ENCODE measurements around the gene KLK12.

KLK12 gene

DNA sequence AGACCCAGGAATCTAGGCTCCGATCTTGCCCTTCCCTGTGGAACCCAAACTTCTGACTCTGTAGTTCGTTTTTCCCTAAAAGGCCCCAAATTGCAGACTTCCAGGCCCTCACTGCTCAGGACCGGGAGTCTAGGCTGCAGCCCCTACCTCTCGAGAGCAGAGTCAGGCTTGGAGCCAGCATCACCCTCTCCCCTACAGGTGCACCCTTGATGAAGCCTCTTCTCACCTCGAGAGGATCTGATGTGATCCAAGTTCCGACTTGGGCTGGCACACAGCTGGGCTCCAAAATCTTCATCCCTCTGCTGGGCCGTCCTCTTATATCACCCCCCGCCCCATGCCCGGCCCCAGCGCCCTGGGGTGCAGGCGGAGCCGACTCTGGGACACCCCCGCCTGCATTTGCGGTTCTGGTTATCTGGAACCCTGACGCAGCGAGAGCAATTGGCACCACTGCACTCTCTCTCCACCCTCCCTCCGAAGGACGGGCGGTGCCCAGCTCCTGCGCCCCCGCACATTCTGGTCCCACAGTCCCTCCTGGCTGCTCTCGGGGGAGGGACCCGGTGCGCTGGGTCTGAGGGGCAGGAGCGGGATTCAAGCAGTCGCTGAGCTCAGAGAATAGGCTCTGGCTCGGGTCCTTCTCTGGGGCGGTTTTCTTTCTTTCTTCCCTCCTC lies 51.0 kb downstream of the KLK12 start, which contains the start of gene KLK7:
Gene KLK7, minus strand, starts transcription at position 293 of the 668 bp plus-strand sequence. CDS start 1,518 bp downstream, outside the sequence.
- TF ChIP-seq, protein P1, sequence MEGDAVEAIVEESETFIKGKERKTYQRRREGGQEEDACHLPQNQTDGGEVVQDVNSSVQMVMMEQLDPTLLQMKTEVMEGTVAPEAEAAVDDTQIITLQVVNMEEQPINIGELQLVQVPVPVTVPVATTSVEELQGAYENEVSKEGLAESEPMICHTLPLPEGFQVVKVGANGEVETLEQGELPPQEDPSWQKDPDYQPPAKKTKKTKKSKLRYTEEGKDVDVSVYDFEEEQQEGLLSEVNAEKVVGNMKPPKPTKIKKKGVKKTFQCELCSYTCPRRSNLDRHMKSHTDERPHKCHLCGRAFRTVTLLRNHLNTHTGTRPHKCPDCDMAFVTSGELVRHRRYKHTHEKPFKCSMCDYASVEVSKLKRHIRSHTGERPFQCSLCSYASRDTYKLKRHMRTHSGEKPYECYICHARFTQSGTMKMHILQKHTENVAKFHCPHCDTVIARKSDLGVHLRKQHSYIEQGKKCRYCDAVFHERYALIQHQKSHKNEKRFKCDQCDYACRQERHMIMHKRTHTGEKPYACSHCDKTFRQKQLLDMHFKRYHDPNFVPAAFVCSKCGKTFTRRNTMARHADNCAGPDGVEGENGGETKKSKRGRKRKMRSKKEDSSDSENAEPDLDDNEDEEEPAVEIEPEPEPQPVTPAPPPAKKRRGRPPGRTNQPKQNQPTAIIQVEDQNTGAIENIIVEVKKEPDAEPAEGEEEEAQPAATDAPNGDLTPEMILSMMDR (conservative IDR thresholded peaks at IDR 0.05; ENCODE audit: low read depth): no peak
- no peak for DNase-seq (ENCODE audit: low spot score)
- CTCF ChIA-PET: interaction anchor here (0.5 to 0.9 kb wide), 2 partner anchors 26 to 260 kb away, joined by 3 read pairs; no protein-coding TSS in a partner anchor
- POLR2A ChIA-PET (ENCODE audit: low non-redundant PET): no interaction called here
- no peak within 1 kb of the TSS for H3K27ac ChIP-seq

DNA sequence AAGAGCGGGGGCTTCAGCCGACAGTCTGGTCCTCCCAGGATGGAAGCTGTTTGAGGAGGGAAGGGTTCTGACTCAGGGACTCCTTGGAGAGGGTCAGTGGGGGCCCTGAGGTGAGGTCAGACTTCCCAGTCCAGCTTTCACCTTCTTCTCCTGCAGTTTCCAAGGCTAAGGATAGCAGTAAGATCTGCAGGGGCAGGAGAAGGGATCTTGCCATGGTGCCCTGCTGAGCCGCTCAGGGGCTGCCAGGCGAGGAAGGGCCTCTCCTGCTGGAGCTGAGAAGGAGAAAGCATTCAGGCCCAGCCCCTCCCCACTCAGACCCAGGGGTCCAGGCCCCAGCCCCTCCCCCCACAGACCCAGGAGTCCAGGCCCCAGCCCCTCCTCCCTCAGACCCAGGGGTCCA lies 52.6 kb downstream of the KLK12 start:
- H3K27ac ChIP-seq: no peak overlapping the region
- no peak for DNase-seq (ENCODE audit: low spot score)
- CTCF ChIA-PET: interaction anchor here (0.6 kb wide), 1 partner anchor 118 kb away, joined by 5 read pairs; no protein-coding TSS in a partner anchor
- TF ChIP-seq, protein P1 (conservative IDR thresholded peaks at IDR 0.05; ENCODE audit: low read depth): no peak
- POLR2A ChIA-PET (ENCODE audit: low non-redundant PET): interaction anchor here (0.6 kb wide), 1 partner anchor 106 kb away, joined by 4 read pairs; no protein-coding TSS in a partner anchor

DNA sequence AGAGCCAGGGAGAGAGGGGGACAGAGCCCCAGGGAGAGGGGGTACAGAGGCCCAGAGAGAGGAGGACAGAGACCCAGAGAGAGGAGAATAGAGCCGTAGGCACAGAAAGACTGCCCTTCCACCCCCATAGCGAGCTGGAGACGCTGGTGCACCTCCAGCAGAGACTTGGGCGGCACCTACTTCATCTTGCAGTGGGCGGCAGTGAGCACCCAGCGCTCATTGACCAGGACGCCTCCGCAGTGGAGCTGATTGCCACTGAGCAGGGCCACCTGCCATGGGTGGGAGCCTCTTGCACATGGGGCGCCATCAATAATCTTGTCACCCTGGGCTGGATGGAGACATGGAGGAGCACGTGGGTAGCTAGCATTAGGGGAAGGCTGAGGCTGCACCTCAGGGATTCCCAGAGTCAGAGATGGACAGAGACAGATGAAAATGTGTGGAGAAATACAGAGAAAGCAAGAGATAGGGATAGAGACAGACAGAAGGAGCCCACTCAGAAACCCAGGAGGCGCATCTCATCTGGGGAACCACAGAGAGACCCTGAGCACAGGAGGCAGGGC lies 53.1 kb downstream of the KLK12 start:
- ChIA-PET CTCF (no interaction called here), POLR2A (ENCODE audit: low non-redundant PET) (interaction anchor here (0.6 kb wide), 1 partner anchor 106 kb away, joined by 4 read pairs; no protein-coding TSS in a partner anchor)
- TF ChIP-seq, protein P1 (conservative IDR thresholded peaks at IDR 0.05; ENCODE audit: low read depth): no peak
- no peak overlapping the region for H3K27ac ChIP-seq
- DNase-seq (ENCODE audit: low spot score): no peak

DNA sequence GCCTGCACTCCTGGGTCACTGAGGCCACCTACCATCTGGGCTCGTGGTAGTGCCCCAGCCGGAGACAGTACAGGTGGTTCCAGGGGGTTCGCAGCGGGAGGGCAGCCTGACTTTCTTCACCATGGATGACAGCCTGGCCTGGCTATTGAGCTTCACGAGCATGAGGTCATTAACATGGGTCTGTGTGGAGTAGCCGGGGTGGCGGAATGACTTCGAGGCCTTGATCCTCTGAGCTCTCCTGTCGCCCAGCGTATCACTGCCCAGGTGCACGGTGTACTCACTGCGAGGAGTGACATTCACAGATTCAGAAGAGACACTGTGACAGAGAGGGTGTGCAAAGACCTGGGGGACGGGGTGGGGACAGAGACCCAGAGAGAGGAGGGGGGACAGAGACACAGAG lies 54.6 kb downstream of the KLK12 start:
- ChIA-PET POLR2A (ENCODE audit: low non-redundant PET) (no interaction called here), CTCF (no interaction called here)
- DNase-seq (ENCODE audit: low spot score): no peak
- no peak overlapping the region for H3K27ac ChIP-seq
- TF ChIP-seq, protein P1 (conservative IDR thresholded peaks at IDR 0.05; ENCODE audit: low read depth): no peak

DNA sequence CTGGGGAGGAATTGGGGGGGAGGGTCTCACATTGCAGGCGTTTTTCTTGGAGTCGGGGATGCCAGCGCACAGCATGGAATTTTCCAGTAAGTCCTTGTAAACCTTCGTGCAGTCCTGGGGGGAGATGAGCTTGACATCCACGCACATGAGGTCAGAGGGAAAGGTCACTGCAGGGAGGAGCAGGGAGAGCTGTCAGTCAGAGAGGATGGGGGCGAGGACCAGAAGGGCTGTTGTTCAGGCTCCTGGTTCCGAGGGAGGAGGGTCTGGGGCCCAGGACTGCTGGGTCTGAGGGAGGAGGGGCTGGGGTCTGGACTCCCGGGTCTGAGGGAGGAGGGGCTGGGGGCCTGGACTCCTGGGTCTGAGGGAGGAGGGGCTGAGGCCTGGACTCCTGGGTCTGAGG lies 55.0 kb downstream of the KLK12 start:
- no peak overlapping the region for H3K27ac ChIP-seq
- TF ChIP-seq, protein P1 (conservative IDR thresholded peaks at IDR 0.05; ENCODE audit: low read depth): no peak
- POLR2A ChIA-PET (ENCODE audit: low non-redundant PET): no interaction called here
- DNase-seq (ENCODE audit: low spot score): no peak
- CTCF ChIA-PET: no interaction called here
